Measurements from ENCODE around the gene PATJ.
"Not testable (repeated sequence)": the region's sequence is repeated elsewhere in the genome, so short reads cannot be mapped to it uniquely, and the experiment has no call there.

The PATJ gene

DNA sequence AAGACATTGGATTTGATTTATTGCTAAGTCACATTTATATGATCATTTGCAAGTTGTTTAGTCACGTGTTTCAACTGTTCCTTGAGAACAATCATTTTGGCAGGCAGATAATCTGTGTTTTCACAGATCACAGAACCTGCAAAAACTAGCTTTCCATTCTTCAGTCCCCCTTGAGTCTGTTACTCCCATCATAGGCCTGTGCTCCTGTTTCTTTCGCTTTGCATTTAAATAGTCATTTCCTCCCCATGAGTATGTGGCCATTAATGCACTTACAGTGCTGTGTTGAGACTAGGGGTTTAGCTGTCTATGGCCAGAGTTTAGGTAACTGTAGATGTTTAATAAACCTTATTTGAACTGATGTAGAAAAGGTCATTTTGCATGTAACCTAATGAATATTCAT, 214.5 kb downstream of the PATJ start:
- Histone ChIP-seq H3K4me3 (ENCODE audit: low read depth, low read length) (no peak overlapping the region), H3K27ac (ENCODE audit: extremely low read depth, low read depth, low read length) (no peak overlapping the region), H3K4me1 (ENCODE audit: control insufficient read depth, insufficient read depth, low read length) (0 out of 2 replicates have a peak, but pooled peaks cover 2% of the 10 kb centered on the region), H3K36me3 (ENCODE audit: control insufficient read depth in 2 of 2, insufficient read depth in 1 of 2, low read length in 2 of 2) (0 out of 3 replicates have a peak, but pooled peaks cover 0 to 4% of the 10 kb centered on the region in 2 experiments), H3K9me3 (ENCODE audit: control insufficient read depth, insufficient read depth, low read depth, low read length) (no peaks in the 10 kb centered on the region)
- ChIA-PET CTCF (no interaction called here), POLR2A (no interaction called here)
- TF ChIP-seq ZNF16 (tag by site-specific recombination; IDR thresholded peaks at IDR 0.05; ENCODE audit: low read depth) = no peak
- no peak for TF ChIP-seq ZEB2 (tag by site-specific recombination; IDR thresholded peaks at IDR 0.05)
- no peak for TF ChIP-seq ZNF433 (tag by site-specific recombination; IDR thresholded peaks at IDR 0.05; ENCODE audit: low read depth)
- no peak for TF ChIP-seq ZNF571 (tag by site-specific recombination; IDR thresholded peaks at IDR 0.05)
- TF ChIP-seq FEZF1 (tag by site-specific recombination; IDR thresholded peaks at IDR 0.05) = no peak
- TF ChIP-seq, protein P1, sequence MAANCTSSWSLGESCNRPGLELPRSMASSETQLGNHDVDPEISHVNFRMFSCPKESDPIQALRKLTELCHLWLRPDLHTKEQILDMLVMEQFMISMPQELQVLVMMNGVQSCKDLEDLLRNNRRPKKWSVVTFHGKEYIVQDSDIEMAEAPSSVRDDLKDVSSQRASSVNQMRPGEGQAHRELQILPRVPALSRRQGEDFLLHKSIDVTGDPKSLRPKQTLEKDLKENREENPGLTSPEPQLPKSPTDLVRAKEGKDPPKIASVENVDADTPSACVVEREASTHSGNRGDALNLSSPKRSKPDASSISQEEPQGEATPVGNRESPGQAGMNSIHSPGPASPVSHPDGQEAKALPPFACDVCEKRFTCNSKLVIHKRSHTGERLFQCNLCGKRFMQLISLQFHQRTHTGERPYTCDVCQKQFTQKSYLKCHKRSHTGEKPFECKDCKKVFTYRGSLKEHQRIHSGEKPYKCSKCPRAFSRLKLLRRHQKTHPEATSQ (tag by site-specific recombination; IDR thresholded peaks at IDR 0.05) = no peak
- no peak for TF ChIP-seq ZNF624 (tag by site-specific recombination; IDR thresholded peaks at IDR 0.05)
- TF ChIP-seq ZNF311 (tag by site-specific recombination; IDR thresholded peaks at IDR 0.05; ENCODE audit: borderline replicate concordance) = no peak
- TF ChIP-seq ZNF155 (tag by site-specific recombination; IDR thresholded peaks at IDR 0.05) = no peak
- no peak for TF ChIP-seq ZFHX2 (tag by site-specific recombination; conservative IDR thresholded peaks at IDR 0.05)
- TF ChIP-seq ZNF555 (tag by site-specific recombination; conservative IDR thresholded peaks at IDR 0.05) = no peak
- TF ChIP-seq ZBTB48 (tag by site-specific recombination; IDR thresholded peaks at IDR 0.05) = no peak
- TF ChIP-seq ZNF423 (tag by site-specific recombination; IDR thresholded peaks at IDR 0.05) = no peak
- TF ChIP-seq ZNF488 (tag by site-specific recombination; IDR thresholded peaks at IDR 0.05) = no peak
- TF ChIP-seq ZNF544 (tag by site-specific recombination; IDR thresholded peaks at IDR 0.05) = no peak
- TF ChIP-seq ZNF10 (tag by site-specific recombination; IDR thresholded peaks at IDR 0.05) = no peak

- no peaks in the 10 kb centered on the region for H3K9me3 ChIP-seq (ENCODE audit: control insufficient read depth, insufficient read depth, low read depth, low read length)
- no peak overlapping the region for H3K4me3 ChIP-seq (ENCODE audit: low read depth, low read length)
- CTCF ChIA-PET = interaction anchor here (0.7 kb wide), 1 partner anchor 194 kb away, joined by 3 read pairs; no protein-coding TSS in a partner anchor
- 0 out of 3 replicates have a peak, but pooled peaks cover 0 to 4% of the 10 kb centered on the region in 2 experiments for H3K36me3 ChIP-seq (ENCODE audit: control insufficient read depth in 2 of 2, insufficient read depth in 1 of 2, low read length in 2 of 2)
- POLR2A ChIA-PET = no interaction called here
- TF ChIP-seq ZNF530 (tag by site-specific recombination; IDR thresholded peaks at IDR 0.05; ENCODE audit: low read depth) = no peak
- no peak for TF ChIP-seq ZFP69B (tag by site-specific recombination; IDR thresholded peaks at IDR 0.05)
- TF ChIP-seq ZNF423 (tag by site-specific recombination; IDR thresholded peaks at IDR 0.05) = no peak
- H3K4me1 ChIP-seq (ENCODE audit: control insufficient read depth, insufficient read depth, low read length) = no peaks in the 10 kb centered on the region
- no peak overlapping the region for H3K27ac ChIP-seq (ENCODE audit: extremely low read depth, low read depth, low read length)
Measured at GRCh38 chr1:61961009-61961408, 218.7 kb downstream of the PATJ start.

DNA sequence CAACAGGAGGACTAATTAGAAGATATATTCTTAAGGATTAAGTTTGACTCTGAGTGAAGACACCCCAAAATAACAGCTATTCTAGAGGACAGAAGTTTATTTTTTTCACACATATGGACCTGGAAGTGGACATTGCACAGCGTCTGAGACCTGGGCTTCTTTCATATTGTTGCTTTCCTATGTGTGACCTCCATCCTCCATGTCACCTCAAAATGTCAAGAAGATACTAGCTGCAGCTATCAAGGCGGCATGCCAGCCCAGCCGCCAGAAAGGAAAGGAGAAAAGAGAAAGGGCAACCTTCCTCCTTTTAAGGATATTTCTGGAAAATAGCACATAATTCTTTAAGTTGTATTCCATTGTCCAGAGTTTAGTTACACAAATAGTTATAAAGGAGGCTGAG, 220.4 kb downstream of the PATJ start:
- H3K4me1 ChIP-seq (ENCODE audit: control insufficient read depth, insufficient read depth, low read length) = no peaks in the 10 kb centered on the region
- CTCF ChIA-PET = no interaction called here
- no peaks in the 10 kb centered on the region for H3K9me3 ChIP-seq (ENCODE audit: control insufficient read depth, insufficient read depth, low read depth, low read length)
- H3K4me3 ChIP-seq (ENCODE audit: low read depth, low read length) = no peak overlapping the region
- H3K27ac ChIP-seq (ENCODE audit: extremely low read depth, low read depth, low read length) = no peak overlapping the region
- 0 out of 3 replicates have a peak, but pooled peaks cover 0 to 4% of the 10 kb centered on the region in 2 experiments for H3K36me3 ChIP-seq (ENCODE audit: control insufficient read depth in 2 of 2, insufficient read depth in 1 of 2, low read length in 2 of 2)
- no peak for TF ChIP-seq ZNF521 (tag by site-specific recombination; IDR thresholded peaks at IDR 0.05)
- TF ChIP-seq ZNF146 (tag by site-specific recombination; IDR thresholded peaks at IDR 0.05) = no peak
- TF ChIP-seq PRDM6 (tag by site-specific recombination; IDR thresholded peaks at IDR 0.05) = no peak
- no peak for TF ChIP-seq ZNF621 (tag by site-specific recombination; IDR thresholded peaks at IDR 0.05)
- TF ChIP-seq KLF8 (tag by site-specific recombination; IDR thresholded peaks at IDR 0.05) = no peak
- TF ChIP-seq GFI1B (tag by site-specific recombination; IDR thresholded peaks at IDR 0.05) = no peak
- no peak for TF ChIP-seq ZNF214 (tag by site-specific recombination; IDR thresholded peaks at IDR 0.05; ENCODE audit: borderline replicate concordance)
- TF ChIP-seq YY1 (tag by site-specific recombination; IDR thresholded peaks at IDR 0.05) = no peak
- no peak for TF ChIP-seq ZBTB8A (tag by site-specific recombination; IDR thresholded peaks at IDR 0.05)
- POLR2A ChIA-PET = no interaction called here

GRCh38 chr1:61966450-61967225, 224.4 kb downstream of the PATJ start:
- H3K4me3 ChIP-seq (ENCODE audit: low read depth, low read length); H3K9me3 ChIP-seq (ENCODE audit: control insufficient read depth, insufficient read depth, low read depth, low read length); POLR2A ChIA-PET; H3K36me3 ChIP-seq (ENCODE audit: control insufficient read depth in 2 of 2, insufficient read depth in 1 of 2, low read length in 2 of 2); H3K4me1 ChIP-seq (ENCODE audit: control insufficient read depth, insufficient read depth, low read length); CTCF ChIA-PET; H3K27ac ChIP-seq (ENCODE audit: extremely low read depth, low read depth, low read length): not testable (repeated sequence)
